Measurements from ENCODE around the gene CNOT8. TPM values are rescaled to one million over a fixed set of nuclear protein-coding genes. Genes with fewer than 3 reads are reported as not detected.
A peak's percentile ranks its signal among the peaks of the same experiment; 100 is the strongest.

The CNOT8 gene
- total RNA-seq, 1 donor from 2014 or later, result 37.0 TPM

DNA sequence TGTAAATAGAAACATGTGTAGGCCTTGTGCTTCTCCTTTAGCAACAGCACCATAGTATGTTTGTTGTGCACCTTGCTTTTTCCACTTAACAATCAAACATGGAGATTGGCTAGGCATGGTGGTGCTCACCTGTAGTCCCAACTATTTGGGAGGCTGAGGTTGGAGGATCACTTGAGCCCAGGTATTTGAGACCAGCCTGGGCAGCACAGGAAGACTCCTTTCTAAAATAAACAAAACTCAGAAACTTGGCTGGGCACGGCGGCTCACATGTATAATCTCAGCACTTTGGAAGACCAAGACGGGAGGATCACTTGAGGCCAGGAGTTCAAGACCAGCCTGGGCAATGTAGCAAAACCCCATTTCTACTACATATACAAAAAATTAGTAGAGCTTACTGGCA, 7.1 kb upstream of the CNOT8 start:
- Mint-ChIP-seq H3K4me1 (ENCODE audit: low read depth) (peaks cover 23% of the 10 kb centered on the region), H3K9me3 (ENCODE audit: low read depth) (no peaks in the 10 kb centered on the region), H3K27ac (ENCODE audit: unreplicated experiment) (peak overlapping the region; percentile 88), H3K4me3 (ENCODE audit: unreplicated experiment) (no peak overlapping the region), H3K36me3 (ENCODE audit: low read depth) (no peaks in the 10 kb centered on the region), H3K27me3 (ENCODE audit: low read depth) (no peaks in the 10 kb centered on the region)
- TF ChIP-seq, protein P1, sequence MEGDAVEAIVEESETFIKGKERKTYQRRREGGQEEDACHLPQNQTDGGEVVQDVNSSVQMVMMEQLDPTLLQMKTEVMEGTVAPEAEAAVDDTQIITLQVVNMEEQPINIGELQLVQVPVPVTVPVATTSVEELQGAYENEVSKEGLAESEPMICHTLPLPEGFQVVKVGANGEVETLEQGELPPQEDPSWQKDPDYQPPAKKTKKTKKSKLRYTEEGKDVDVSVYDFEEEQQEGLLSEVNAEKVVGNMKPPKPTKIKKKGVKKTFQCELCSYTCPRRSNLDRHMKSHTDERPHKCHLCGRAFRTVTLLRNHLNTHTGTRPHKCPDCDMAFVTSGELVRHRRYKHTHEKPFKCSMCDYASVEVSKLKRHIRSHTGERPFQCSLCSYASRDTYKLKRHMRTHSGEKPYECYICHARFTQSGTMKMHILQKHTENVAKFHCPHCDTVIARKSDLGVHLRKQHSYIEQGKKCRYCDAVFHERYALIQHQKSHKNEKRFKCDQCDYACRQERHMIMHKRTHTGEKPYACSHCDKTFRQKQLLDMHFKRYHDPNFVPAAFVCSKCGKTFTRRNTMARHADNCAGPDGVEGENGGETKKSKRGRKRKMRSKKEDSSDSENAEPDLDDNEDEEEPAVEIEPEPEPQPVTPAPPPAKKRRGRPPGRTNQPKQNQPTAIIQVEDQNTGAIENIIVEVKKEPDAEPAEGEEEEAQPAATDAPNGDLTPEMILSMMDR (IDR thresholded peaks at IDR 0.05), result no peak
- no peak for DNase-seq (ENCODE audit: low spot score)

DNA sequence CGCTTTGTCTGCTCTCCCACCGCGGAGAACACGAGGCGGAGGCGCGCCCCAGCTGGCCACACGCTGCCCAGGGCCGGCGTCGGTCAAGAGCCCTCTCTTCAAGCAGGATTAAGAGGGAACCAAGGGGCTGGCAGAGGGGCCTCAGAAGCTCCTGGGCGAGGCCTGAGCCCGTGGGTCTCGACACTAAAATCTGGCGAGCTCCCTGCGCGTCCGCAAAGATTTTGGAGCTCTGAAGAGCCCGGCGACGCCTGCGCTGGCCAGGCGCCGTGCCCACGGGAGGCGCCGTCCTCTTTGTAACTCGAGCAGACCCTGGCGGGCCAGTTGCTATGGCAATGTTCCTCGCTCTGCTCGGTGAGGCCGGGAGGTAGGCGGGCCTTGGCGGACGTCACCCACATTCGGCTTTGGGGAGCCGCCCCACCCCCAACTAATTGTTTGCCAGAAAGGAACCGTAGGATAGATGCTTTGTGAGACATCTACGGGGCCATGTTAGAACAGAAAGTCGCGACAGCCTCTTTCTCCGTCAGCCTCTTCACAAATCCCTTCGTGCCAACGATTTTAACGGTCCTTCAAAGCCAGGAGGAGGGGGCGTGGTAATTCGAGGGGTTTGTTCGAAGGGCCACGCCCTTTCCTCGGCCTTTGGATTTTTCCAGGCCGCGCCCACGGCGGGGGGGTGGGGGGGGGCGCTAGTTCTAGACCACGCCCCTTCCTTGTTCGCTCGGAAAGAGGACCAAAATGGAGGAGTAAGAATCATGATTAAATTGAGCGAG, 714 bp upstream of the CNOT8 start:
- DNase-seq (ENCODE audit: low spot score), result peak; percentile 98
- Mint-ChIP-seq H3K27me3 (ENCODE audit: low read depth) (no peaks in the 10 kb centered on the region), H3K27ac (ENCODE audit: unreplicated experiment) (peak overlapping the region; percentile 99), H3K4me3 (ENCODE audit: unreplicated experiment) (peak overlapping the region; percentile 77), H3K9me3 (ENCODE audit: low read depth) (no peaks in the 10 kb centered on the region), H3K4me1 (ENCODE audit: low read depth) (peaks cover 42% of the 10 kb centered on the region), H3K36me3 (ENCODE audit: low read depth) (peaks cover under 1% of the 10 kb centered on the region)
- TF ChIP-seq, protein P1 (IDR thresholded peaks at IDR 0.05), result peak; percentile 57

DNA sequence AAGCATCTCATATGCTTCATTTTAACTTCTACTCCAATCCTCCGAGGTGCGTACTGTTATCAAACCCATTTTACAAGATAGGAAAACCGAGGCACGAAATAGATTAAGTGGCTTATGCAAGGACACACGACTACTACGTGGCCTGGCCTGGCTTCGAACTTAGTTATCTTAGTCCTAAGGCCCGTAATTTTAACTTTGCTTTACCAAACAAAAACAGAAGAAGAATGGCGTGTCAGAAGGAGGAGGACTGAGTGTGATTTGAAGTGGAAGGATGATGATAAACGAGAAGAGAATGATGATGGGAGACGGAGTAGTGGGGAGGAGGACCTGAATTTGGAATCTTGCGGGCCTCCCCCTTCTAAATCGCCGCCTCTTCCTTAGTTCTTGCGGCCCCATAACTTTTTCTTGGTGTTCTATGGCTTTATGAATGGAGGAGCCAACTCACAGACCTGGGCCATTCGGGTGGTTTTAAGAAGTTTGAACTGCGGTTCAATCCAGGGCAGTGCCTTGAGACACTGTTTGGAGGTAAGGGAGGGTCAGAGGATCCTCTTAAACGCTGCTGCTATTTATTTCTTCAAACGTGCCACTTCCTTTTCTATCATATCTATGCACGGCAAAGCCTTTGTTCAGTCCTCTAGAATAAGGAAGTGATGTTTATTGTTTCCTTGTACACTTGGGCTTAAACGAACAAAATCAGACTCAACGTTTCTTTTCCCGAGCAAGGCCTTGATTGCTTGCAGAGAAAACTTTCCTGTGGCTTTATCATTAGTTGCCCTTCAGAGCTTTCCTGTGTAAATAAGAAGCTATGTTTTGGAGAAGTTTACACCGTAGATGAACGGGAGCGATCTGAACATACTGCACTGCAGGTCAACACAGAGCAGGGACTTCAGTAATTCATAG, 795 bp downstream of the CNOT8 start:
- Mint-ChIP-seq H3K36me3 (ENCODE audit: low read depth) (peaks cover 2% of the 10 kb centered on the region), H3K27ac (ENCODE audit: unreplicated experiment) (peak overlapping the region; percentile 99), H3K4me3 (ENCODE audit: unreplicated experiment) (peak overlapping the region; percentile 77), H3K4me1 (ENCODE audit: low read depth) (peaks cover 43% of the 10 kb centered on the region), H3K9me3 (ENCODE audit: low read depth) (no peaks in the 10 kb centered on the region), H3K27me3 (ENCODE audit: low read depth) (no peaks in the 10 kb centered on the region)
- TF ChIP-seq, protein P1 (IDR thresholded peaks at IDR 0.05), result no peak
- no peak for DNase-seq (ENCODE audit: low spot score)

DNA sequence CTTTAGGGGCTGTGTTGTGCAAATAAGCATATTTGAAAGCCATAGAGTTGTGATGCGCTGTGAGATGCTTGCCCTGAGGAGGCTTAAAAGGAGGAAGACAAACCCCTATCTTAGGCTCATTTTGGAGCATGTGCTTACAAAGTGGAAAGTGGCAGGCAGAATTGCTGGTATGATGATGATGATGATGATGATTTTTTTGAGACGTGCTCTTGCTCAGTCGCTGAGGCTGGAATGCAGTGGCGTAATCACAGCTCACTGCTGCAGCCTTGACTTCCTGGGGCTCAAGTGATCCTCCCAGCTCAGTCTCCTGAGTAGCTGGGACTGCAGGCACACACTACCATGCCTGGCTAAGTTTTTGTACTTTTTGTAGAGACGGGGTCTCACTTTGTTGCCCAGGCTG, 1.7 kb downstream of the CNOT8 start:
- peak overlapping the region; percentile 99 for H3K27ac Mint-ChIP-seq (ENCODE audit: unreplicated experiment)
- H3K4me1 Mint-ChIP-seq (ENCODE audit: low read depth), result peaks cover 44% of the 10 kb centered on the region
- H3K27me3 Mint-ChIP-seq (ENCODE audit: low read depth), result no peaks in the 10 kb centered on the region
- DNase-seq (ENCODE audit: low spot score), result no peak
- TF ChIP-seq, protein P1 (IDR thresholded peaks at IDR 0.05), result no peak
- H3K4me3 Mint-ChIP-seq (ENCODE audit: unreplicated experiment), result peak overlapping the region; percentile 77
- H3K9me3 Mint-ChIP-seq (ENCODE audit: low read depth), result no peaks in the 10 kb centered on the region
- H3K36me3 Mint-ChIP-seq (ENCODE audit: low read depth), result peaks cover 3% of the 10 kb centered on the region

DNA sequence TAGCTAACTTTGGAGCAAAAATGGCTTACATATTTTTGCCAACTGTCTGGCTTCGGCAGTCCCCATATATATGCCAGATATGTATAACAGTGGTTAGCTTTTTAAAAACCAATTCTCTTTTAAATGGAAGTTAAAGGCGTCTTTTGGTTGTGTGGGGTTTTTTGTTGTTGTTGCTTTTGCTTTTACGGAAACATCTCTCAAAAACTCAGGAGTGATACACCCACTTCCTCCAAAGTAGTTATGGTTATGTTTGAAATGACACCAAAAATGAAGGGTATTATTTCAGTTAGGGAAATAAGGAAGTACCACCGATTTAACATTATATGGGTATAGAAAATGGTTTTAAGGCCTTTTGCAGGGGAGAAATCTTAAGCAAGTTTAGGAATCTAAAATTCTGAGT, 2.3 kb downstream of the CNOT8 start:
- Mint-ChIP-seq H3K36me3 (ENCODE audit: low read depth) (peaks cover 7% of the 10 kb centered on the region), H3K27ac (ENCODE audit: unreplicated experiment) (peak overlapping the region; percentile 99), H3K27me3 (ENCODE audit: low read depth) (no peaks in the 10 kb centered on the region), H3K4me1 (ENCODE audit: low read depth) (peaks cover 49% of the 10 kb centered on the region), H3K4me3 (ENCODE audit: unreplicated experiment) (peak overlapping the region; percentile 77), H3K9me3 (ENCODE audit: low read depth) (no peaks in the 10 kb centered on the region)
- no peak for DNase-seq (ENCODE audit: low spot score)
- TF ChIP-seq, protein P1 (IDR thresholded peaks at IDR 0.05), result no peak

All from chondrocyte (in vitro differentiated cells).